Measurements from ENCODE around the gene RADIL.

The RADIL gene

GRCh38 chr7:4850262-4850795 lies 33.2 kb downstream of the RADIL start:
- no peak for DNase-seq

- peak; percentile 17 for DNase-seq
These were observed 34.1 kb downstream of the RADIL start for GRCh38 chr7:4849390-4849789.

- DNase-seq: no peak
These were observed 37.8 kb downstream of the RADIL start for GRCh38 chr7:4845740-4846142.

GRCh38 chr7:4842319-4843064 lies 41.0 kb downstream of the RADIL start:
- no peak for DNase-seq

- no peak for DNase-seq
These were observed 41.7 kb downstream of the RADIL start for GRCh38 chr7:4841836-4842235.

GRCh38 chr7:4841007-4841784 lies 42.3 kb downstream of the RADIL start:
- no peak for DNase-seq

GRCh38 chr7:4840079-4840501 lies 43.4 kb downstream of the RADIL start:
- no peak for DNase-seq

GRCh38 chr7:4838626-4839334 lies 44.7 kb downstream of the RADIL start:
- no peak for DNase-seq

- no peak for DNase-seq
These were observed 45.5 kb downstream of the RADIL start for GRCh38 chr7:4837803-4838625.

GRCh38 chr7:4837041-4837802 lies 46.3 kb downstream of the RADIL start:
- DNase-seq: no peak

GRCh38 chr7:4836206-4836661 lies 47.3 kb downstream of the RADIL start:
- DNase-seq: no peak

- no peak for DNase-seq
These were observed 47.9 kb downstream of the RADIL start for GRCh38 chr7:4835398-4836205.

GRCh38 chr7:4834601-4835397 lies 48.7 kb downstream of the RADIL start:
- no peak for DNase-seq

GRCh38 chr7:4833691-4834600 lies 49.6 kb downstream of the RADIL start:
- DNase-seq: no peak

- DNase-seq: no peak
These were observed 50.3 kb downstream of the RADIL start for GRCh38 chr7:4833176-4833575.

- DNase-seq: no peak
These were observed 50.8 kb downstream of the RADIL start for GRCh38 chr7:4832711-4833110.

- DNase-seq: no peak
These were observed 51.6 kb downstream of the RADIL start for GRCh38 chr7:4831723-4832495.

- peak; percentile 54 for DNase-seq
These were observed 53.3 kb downstream of the RADIL start for GRCh38 chr7:4830176-4830575.
